Stimulated activated CD8-positive, alpha-beta memory T cell treated with anti-CD3 and anti-CD28 coated beads, Interleukin-12 subunit alpha, Interleukin-12 subunit beta, amount 100 ng/mL, for 24 hours (primary cell): Measurements from ENCODE around the gene FAM110A.
"Not testable (repeated sequence)": the region's sequence is repeated elsewhere in the genome, so short reads cannot be mapped to it uniquely, and the experiment has no call there.

Experiments
- DNase-seq: peaks from one replicate; pipeline ENCODE4 v3.0.0-alpha.2; 2020; ENCODE audit errors: extremely low read depth

FAM110A gene

GRCh38 chr20:873875-874607 lies 40.5 kb downstream of the FAM110A start:
- DNase-seq = no peak

- no peak for DNase-seq
Measured at GRCh38 chr20:875115-875514, 41.6 kb downstream of the FAM110A start.

- no peak for DNase-seq
Measured at GRCh38 chr20:877814-878213, 44.3 kb downstream of the FAM110A start.

DNA sequence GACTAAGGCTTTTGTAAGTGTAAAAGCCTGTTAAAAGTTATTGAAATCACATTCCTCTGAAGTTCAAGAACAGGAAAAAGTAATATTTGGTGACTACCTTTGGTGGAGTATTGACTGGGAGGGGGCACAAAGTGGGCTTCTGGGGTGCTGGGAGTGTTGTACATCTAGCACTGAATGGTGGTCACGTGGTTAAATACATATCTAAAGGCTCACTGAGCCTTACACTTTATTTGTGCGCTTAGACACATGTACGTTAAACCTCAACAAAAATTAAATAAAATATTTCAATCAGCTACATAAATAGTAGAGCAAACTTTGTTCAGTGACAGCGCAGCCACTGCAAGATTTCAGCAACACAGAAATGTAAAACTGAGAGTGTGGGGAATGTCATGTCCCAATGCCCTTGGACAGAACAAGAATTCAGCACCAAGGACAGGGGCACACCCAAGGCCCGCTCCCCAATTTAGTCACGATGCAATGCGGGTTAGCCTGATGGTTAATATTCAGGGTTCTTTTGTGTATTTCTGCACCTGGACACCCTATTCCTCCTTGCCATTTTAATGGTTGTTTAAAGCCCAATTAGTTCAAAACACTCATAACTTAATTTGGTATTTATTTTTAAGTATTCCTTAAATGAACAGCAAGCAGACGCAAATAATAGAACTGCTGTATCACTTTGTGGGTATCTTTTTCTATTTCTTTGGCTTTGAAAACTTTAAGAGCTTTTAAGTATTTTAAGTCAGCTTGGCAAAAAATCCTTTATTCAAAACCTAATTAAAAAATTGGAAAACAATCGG lies 45.2 kb downstream of the FAM110A start:
- no peak for DNase-seq

GRCh38 chr20:879626-880025 lies 46.1 kb downstream of the FAM110A start:
- DNase-seq = no peak

GRCh38 chr20:881051-881782 lies 47.7 kb downstream of the FAM110A start:
- no peak for DNase-seq

GRCh38 chr20:881783-882144 lies 48.2 kb downstream of the FAM110A start:
- no peak for DNase-seq

- DNase-seq = no peak
Measured at GRCh38 chr20:884983-885952, 51.8 kb downstream of the FAM110A start.

DNA sequence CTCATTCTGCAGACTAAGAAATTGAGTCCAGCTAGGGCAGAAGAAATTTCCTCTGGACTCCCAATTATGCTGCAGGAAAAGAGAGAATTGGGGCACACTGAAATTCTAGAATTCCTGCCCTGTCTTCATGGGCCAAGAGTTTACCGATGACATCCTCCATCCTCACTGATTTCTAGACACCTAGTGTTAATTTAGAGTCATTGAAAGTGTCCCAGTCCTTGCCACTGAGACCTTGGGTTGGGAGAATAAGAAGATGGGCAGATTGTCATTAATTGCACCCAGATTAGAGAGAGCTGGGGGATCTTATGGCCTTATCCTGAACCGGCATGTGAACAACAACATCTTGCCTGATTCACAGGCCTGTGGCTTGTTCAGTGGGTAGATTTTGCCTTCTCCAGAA lies 53.6 kb downstream of the FAM110A start:
- DNase-seq = no peak

GRCh38 chr20:888057-888456 lies 54.5 kb downstream of the FAM110A start:
- no peak for DNase-seq

- DNase-seq = no peak
Measured at GRCh38 chr20:889106-889505, 55.6 kb downstream of the FAM110A start.

- no peak for DNase-seq
Measured at GRCh38 chr20:889932-890463, 56.5 kb downstream of the FAM110A start.

DNA sequence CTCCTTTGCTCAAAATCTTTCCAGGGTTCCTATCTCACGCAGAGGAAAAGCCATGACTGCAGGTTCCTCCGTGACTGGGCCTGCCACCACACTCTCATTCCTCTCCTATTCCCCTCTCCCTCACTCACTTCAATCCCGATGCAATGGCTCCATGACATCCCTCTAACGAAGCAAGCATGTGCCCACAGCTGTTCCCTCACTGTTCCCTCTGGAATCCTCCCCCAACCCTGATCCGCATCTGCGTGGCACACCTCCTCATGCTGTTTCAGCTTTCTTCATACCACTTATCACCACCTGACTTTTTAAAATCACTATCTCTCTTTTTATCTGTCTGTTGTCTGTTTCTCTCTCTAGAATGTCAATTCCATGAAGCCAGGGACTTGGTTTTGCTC lies 57.1 kb downstream of the FAM110A start:
- DNase-seq = no peak

- DNase-seq = no peak
Measured at GRCh38 chr20:891058-891705, 57.7 kb downstream of the FAM110A start.

- no peak for DNase-seq
Measured at GRCh38 chr20:891706-892080, 58.2 kb downstream of the FAM110A start.

DNA sequence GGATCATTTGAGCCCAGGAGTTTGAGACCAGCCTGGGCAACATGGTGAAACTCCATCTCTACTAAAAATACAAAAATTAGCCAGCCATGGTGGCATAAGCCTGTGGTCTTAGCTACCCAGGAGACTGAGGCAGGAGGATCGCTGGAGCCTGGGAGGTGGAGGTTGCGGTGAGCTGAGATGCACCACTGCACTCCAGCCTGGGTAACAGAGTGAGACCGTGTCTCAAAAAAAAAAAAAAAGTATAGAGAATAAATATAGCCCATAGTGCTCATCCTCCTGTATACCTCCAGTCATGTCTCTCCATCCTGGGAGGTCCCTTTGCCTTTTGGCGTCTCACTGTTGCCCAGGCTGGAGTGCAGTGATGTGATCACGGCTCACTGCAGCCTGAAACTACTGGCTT lies 58.9 kb downstream of the FAM110A start:
- not testable (repeated sequence) for DNase-seq
